MM.1S (cell line): ENCODE data around the gene PRKAG2.

Experiments
- DNase-seq: peaks from one replicate; pipeline ENCODE4 v3.0.0-alpha.2; 2015
- H2AFZ ChIP-seq: fragments of 300-600 bp; sonication (generic); 2 replicates; pipeline ENCODE4 v1.6.0; 2016; ENCODE audit warnings: antibody characterized with exemption, low read length
- H3F3A ChIP-seq: fragments of 300-600 bp; sonication (generic); 2 replicates; pipeline ENCODE4 v1.6.1; 2016; ENCODE audit warnings: mild to moderate bottlenecking, antibody characterized with exemption, low read length, moderate library complexity, mixed read lengths; ENCODE audit not compliant: insufficient read depth
- H3K27ac ChIP-seq: fragments of 300-600 bp; sonication (generic); 2 replicates; pipeline ENCODE4 v1.5.1; 2016; ENCODE audit warnings: mild to moderate bottlenecking, low read length
- H3K27me3 ChIP-seq: fragments of 300-600 bp; sonication (generic); replicated peaks from 2 replicates; pipeline ENCODE4 v1.6.0; 2016; ENCODE audit warnings: low read length; ENCODE audit not compliant: insufficient read depth
- H3K36me3 ChIP-seq: fragments of 300-600 bp; sonication (generic); replicated peaks from 2 replicates; pipeline ENCODE4 v1.6.1; 2016; ENCODE audit warnings: mild to moderate bottlenecking, low read length, mixed read lengths; ENCODE audit not compliant: insufficient read depth
- H3K4me1 ChIP-seq: fragments of 300-600 bp; sonication (generic); 2 replicates; pipeline ENCODE4 v1.6.1; 2016; ENCODE audit warnings: low read length, mixed read lengths
- H3K4me2 ChIP-seq: fragments of 300-600 bp; sonication (generic); 2 replicates; pipeline ENCODE4 v1.6.0; 2016; ENCODE audit warnings: low read depth, low read length
- H3K4me3 ChIP-seq: fragments of 300-600 bp; sonication (generic); 2 replicates; pipeline ENCODE4 v1.5.1; 2016; ENCODE audit warnings: low read length, mixed read lengths
- H3K79me2 ChIP-seq: fragments of 300-600 bp; sonication (generic); 2 replicates; pipeline ENCODE4 v1.6.1; 2016; ENCODE audit warnings: mixed run types, low read length, mixed read lengths
- H3K9ac ChIP-seq: fragments of 300-600 bp; sonication (generic); 2 replicates; pipeline ENCODE4 v1.6.1; 2016; ENCODE audit warnings: low read length, mixed read lengths
- H3K9me2 ChIP-seq: fragments of 300-600 bp; sonication (generic); replicated peaks from 2 replicates; pipeline ENCODE4 v1.6.1; 2016; ENCODE audit warnings: mild to moderate bottlenecking, low read length, mixed read lengths; ENCODE audit not compliant: insufficient read depth
- H3K9me3 ChIP-seq: fragments of 300-600 bp; sonication (generic); replicated peaks from 2 replicates; pipeline ENCODE4 v1.6.1; 2016; ENCODE audit warnings: mild to moderate bottlenecking, low read length, mixed read lengths; ENCODE audit not compliant: insufficient read depth
- H4K20me1 ChIP-seq: fragments of 300-600 bp; sonication (generic); 2 replicates; pipeline ENCODE4 v1.6.1; 2016; ENCODE audit warnings: mild to moderate bottlenecking, low read length, moderate library complexity, mixed read lengths; ENCODE audit not compliant: insufficient read depth
- EZH2 ChIP-seq: fragments of 300-600 bp; sonication (generic); optimal IDR thresholded peaks from 2 replicates; pipeline ENCODE3; 2017; ENCODE audit warnings: low read depth, mild to moderate bottlenecking, antibody characterized with exemption, low read length, mixed read lengths
- EZH2phosphoT487 ChIP-seq: fragments of 300-600 bp; sonication (generic); IDR thresholded peaks from 2 replicates; pipeline ENCODE4 v1.6.1; 2018; ENCODE audit warnings: antibody characterized with exemption, low read length
- TF ChIP-seq, protein P1 (sequence below): fragments of 300-600 bp; sonication (generic); IDR thresholded peaks from 2 replicates; pipeline ENCODE4 v1.5.1; 2016; ENCODE audit warnings: antibody characterized with exemption, low read length, mixed read lengths

The PRKAG2 gene

DNA sequence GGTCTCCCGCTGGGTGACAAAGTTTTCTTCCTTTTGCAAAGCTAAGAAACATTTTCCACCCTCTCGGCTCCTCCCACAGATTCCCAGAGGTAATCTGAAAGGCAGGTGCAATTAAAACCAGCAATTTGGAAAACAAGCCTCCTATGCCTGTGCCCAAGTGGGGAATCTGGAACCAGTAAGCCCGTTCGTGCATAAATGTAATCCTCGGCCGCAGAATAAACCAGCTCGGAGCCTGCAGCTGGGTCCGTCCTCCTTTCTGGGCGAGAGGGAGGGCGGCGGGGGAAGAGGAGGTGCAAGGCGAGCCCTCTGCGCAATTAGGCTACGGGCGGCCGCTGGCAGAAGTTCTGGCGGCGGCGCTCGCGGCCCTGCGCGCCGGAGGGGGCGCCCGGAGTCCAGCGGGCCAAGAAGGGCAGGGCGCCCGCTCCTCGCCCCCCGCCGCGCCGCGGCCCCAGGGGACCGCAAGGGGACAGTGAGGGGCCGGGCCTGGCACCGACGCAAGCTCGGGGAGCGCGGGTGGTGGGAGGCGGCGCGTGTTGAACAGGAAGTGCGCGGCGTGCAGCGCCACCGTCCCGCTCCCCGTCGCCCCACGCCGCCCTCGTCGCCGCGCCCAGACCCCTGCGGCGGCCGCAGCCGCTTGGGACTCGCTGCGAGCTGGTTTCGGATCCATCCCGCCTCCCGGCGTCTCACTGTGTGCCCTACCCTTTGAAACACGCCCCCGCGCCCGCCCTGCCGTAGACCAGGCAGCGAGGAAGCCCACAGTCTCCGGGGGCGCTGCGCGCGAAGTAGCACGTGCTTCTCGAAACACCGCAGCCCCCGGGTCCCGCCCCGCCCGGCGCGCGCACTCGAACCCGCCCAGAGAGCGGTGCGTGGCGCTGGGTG is at the start of gene PRKAG2:
TSS of gene PRKAG2 (minus strand) at position 217 of the 879 bp plus-strand sequence. CDS start 495 bp downstream, outside the sequence.
- H4K20me1 ChIP-seq = no peaks in the 10 kb centered on the region
- TF ChIP-seq, protein P1, sequence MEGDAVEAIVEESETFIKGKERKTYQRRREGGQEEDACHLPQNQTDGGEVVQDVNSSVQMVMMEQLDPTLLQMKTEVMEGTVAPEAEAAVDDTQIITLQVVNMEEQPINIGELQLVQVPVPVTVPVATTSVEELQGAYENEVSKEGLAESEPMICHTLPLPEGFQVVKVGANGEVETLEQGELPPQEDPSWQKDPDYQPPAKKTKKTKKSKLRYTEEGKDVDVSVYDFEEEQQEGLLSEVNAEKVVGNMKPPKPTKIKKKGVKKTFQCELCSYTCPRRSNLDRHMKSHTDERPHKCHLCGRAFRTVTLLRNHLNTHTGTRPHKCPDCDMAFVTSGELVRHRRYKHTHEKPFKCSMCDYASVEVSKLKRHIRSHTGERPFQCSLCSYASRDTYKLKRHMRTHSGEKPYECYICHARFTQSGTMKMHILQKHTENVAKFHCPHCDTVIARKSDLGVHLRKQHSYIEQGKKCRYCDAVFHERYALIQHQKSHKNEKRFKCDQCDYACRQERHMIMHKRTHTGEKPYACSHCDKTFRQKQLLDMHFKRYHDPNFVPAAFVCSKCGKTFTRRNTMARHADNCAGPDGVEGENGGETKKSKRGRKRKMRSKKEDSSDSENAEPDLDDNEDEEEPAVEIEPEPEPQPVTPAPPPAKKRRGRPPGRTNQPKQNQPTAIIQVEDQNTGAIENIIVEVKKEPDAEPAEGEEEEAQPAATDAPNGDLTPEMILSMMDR = no peak
- no peaks in the 10 kb centered on the region for H3K36me3 ChIP-seq
- H3K79me2 ChIP-seq = no peaks in the 10 kb centered on the region
- H3K27ac ChIP-seq = no peak within 1 kb of the TSS
- H2AFZ ChIP-seq = peak within 1 kb of the TSS; percentile 81
- H3F3A ChIP-seq = no peaks in the 10 kb centered on the region
- H3K27me3 ChIP-seq = peaks cover 31% of the 10 kb centered on the region
- H3K4me3 ChIP-seq = peak within 1 kb of the TSS; percentile 62
- H3K4me1 ChIP-seq = no peaks in the 10 kb centered on the region
- no peaks in the 10 kb centered on the region for H3K9me2 ChIP-seq
- peak within 1 kb of the TSS; percentile 98 for H3K4me2 ChIP-seq
- H3K9me3 ChIP-seq = no peaks in the 10 kb centered on the region
- peak; percentile 57 for DNase-seq
- H3K9ac ChIP-seq = no peak within 1 kb of the TSS

DNA sequence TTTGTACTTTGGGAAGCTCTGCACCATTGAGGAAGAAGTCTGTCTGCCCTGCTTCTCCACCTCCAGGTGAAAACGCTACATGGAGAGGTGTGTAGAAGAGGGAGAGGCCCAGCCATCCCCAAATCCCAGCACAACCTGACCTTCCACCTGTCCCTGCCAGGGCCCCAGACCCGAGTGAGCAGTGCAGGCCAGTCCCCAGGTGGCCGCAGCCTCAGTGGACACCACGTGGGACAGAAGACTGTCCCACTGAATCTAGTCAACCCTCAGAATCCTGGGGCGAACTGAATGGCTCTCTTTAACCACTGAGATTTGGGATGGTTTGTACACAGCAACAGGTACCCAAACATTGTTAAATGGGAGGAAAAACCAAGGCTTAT is 49.4 kb upstream of the PRKAG2 start:
- H3K4me1 ChIP-seq = no peaks in the 10 kb centered on the region
- TF ChIP-seq, protein P1 = no peak
- no peak for TF ChIP-seq EZH2
- TF ChIP-seq EZH2phosphoT487 = no peak
- H3F3A ChIP-seq = no peaks in the 10 kb centered on the region
- no peaks in the 10 kb centered on the region for H3K9me3 ChIP-seq
- no peak overlapping the region for H3K4me2 ChIP-seq
- no peak overlapping the region for H3K27ac ChIP-seq
- no peak overlapping the region for H3K4me3 ChIP-seq
- no peaks in the 10 kb centered on the region for H3K9me2 ChIP-seq
- H4K20me1 ChIP-seq = no peaks in the 10 kb centered on the region
- H2AFZ ChIP-seq = no peak overlapping the region
- H3K36me3 ChIP-seq = no peaks in the 10 kb centered on the region
- DNase-seq = no peak
- peaks cover 28% of the 10 kb centered on the region for H3K27me3 ChIP-seq
- no peak overlapping the region for H3K9ac ChIP-seq
- H3K79me2 ChIP-seq = no peaks in the 10 kb centered on the region

DNA sequence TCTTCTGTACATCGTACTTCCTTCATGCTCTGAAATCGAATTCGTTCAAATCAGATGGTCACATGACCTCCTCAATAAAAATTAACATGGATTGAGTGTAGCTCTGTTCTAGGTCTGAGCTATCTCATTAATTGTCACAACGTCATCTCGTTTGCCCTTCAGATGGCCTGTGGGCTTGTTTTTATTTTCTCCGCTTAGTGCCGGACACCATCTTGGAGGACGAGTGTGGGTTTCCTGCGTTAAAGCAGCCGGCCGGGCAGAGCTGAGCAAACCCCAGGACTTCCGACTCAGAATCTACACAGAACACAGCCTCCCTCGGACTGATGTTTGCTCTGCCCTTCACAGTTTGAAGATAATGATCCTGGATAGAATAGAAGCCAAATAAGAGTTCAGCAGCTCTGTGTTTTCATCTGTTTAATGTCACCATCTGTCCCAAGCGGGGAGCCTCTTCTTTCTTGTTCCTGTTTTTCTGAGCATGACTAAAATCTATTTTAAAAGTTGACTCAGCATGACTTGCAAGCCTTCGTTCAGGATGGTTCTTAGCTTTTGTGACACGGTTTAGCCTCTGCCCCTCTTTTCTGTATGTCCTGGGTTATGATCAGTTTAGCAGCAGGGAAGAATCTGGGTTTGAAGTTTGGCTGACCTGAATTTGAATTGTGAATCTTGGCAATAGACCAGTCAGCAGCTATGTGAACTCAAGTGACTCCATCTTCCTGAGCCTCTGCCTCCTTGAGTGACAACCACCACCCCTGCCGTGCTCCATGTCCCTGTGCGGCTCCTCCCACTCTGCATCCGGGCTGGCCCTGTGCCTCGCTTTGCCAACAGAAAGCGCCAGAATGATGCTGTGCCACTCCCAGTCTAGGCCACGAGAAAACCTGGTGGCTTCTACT is 48.8 kb upstream of the PRKAG2 start:
- Histone ChIP-seq H4K20me1 (no peaks in the 10 kb centered on the region), H3K4me2 (no peak overlapping the region), H3K4me3 (no peak overlapping the region), H3K4me1 (no peaks in the 10 kb centered on the region), H3K36me3 (no peaks in the 10 kb centered on the region), H3K9me2 (no peaks in the 10 kb centered on the region), H3F3A (no peaks in the 10 kb centered on the region), H2AFZ (no peak overlapping the region), H3K79me2 (no peaks in the 10 kb centered on the region), H3K27ac (no peak overlapping the region), H3K9ac (no peak overlapping the region), H3K9me3 (no peaks in the 10 kb centered on the region), H3K27me3 (peaks cover 22% of the 10 kb centered on the region; the same call in 1 of the 2 replicates)
- DNase-seq = no peak
- TF ChIP-seq EZH2 (no peak), EZH2phosphoT487 (no peak)
- TF ChIP-seq, protein P1 = no peak
